IPS DF 19.7 (cell line): ENCODE measurements around the gene KCNK5.

Source experiments
- DNase-seq: peaks from one replicate; pipeline ENCODE4 v3.0.0-alpha.2; 2013; ENCODE audit warnings: low read depth, low spot score

The KCNK5 gene

GRCh38 chr6:39198528-39198927 is 30.7 kb downstream of the KCNK5 start:
- no peak for DNase-seq

GRCh38 chr6:39197922-39198500 is 31.3 kb downstream of the KCNK5 start:
- no peak for DNase-seq

GRCh38 chr6:39197521-39197920 is 31.8 kb downstream of the KCNK5 start:
- DNase-seq: no peak

- DNase-seq: no peak
Measured at GRCh38 chr6:39196673-39197091, 32.6 kb downstream of the KCNK5 start.

GRCh38 chr6:39195792-39196385 is 33.4 kb downstream of the KCNK5 start:
- no peak for DNase-seq

- DNase-seq: no peak
Measured at GRCh38 chr6:39194466-39194865, 34.8 kb downstream of the KCNK5 start.

- DNase-seq: no peak
Measured at GRCh38 chr6:39193201-39193791, 36.0 kb downstream of the KCNK5 start.

- DNase-seq: no peak
Measured at GRCh38 chr6:39192736-39193135, 36.5 kb downstream of the KCNK5 start.

- DNase-seq: no peak
Measured at GRCh38 chr6:39191236-39191930, 37.9 kb downstream of the KCNK5 start.

- no peak for DNase-seq
Measured at GRCh38 chr6:39190545-39191235, 38.6 kb downstream of the KCNK5 start.

- DNase-seq: no peak
Measured at GRCh38 chr6:39189915-39190544, 39.2 kb downstream of the KCNK5 start.

GRCh38 chr6:39189131-39189530 is 40.1 kb downstream of the KCNK5 start:
- DNase-seq: no peak

GRCh38 chr6:39188571-39188970 is 40.7 kb downstream of the KCNK5 start:
- DNase-seq: no peak

GRCh38 chr6:39188098-39188450 is 41.2 kb downstream of the KCNK5 start:
- DNase-seq: no peak

- DNase-seq: no peak
Measured at GRCh38 chr6:39184906-39185580, 44.2 kb downstream of the KCNK5 start.

- no peak for DNase-seq
Measured at GRCh38 chr6:39182604-39183003, 46.7 kb downstream of the KCNK5 start.

GRCh38 chr6:39181826-39182225 is 47.4 kb downstream of the KCNK5 start:
- no peak for DNase-seq

GRCh38 chr6:39181333-39181732 is 47.9 kb downstream of the KCNK5 start:
- no peak for DNase-seq

GRCh38 chr6:39178804-39179203 is 50.5 kb downstream of the KCNK5 start:
- no peak for DNase-seq

- no peak for DNase-seq
Measured at GRCh38 chr6:39178235-39178634, 51.0 kb downstream of the KCNK5 start.

GRCh38 chr6:39177130-39177529 is 52.1 kb downstream of the KCNK5 start:
- no peak for DNase-seq
